ENCODE measurements around the gene SHANK3.

- TF ChIP-seq POLR2A (IDR thresholded peaks at IDR 0.05) = no peak
- TF ChIP-seq, protein P1, sequence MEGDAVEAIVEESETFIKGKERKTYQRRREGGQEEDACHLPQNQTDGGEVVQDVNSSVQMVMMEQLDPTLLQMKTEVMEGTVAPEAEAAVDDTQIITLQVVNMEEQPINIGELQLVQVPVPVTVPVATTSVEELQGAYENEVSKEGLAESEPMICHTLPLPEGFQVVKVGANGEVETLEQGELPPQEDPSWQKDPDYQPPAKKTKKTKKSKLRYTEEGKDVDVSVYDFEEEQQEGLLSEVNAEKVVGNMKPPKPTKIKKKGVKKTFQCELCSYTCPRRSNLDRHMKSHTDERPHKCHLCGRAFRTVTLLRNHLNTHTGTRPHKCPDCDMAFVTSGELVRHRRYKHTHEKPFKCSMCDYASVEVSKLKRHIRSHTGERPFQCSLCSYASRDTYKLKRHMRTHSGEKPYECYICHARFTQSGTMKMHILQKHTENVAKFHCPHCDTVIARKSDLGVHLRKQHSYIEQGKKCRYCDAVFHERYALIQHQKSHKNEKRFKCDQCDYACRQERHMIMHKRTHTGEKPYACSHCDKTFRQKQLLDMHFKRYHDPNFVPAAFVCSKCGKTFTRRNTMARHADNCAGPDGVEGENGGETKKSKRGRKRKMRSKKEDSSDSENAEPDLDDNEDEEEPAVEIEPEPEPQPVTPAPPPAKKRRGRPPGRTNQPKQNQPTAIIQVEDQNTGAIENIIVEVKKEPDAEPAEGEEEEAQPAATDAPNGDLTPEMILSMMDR (IDR thresholded peaks at IDR 0.05) = no peak
Measured at GRCh38 chr22:50706481-50707125, 34.0 kb downstream of the SHANK3 start.
